Measurements from ENCODE around the gene CCNK.

DNA sequence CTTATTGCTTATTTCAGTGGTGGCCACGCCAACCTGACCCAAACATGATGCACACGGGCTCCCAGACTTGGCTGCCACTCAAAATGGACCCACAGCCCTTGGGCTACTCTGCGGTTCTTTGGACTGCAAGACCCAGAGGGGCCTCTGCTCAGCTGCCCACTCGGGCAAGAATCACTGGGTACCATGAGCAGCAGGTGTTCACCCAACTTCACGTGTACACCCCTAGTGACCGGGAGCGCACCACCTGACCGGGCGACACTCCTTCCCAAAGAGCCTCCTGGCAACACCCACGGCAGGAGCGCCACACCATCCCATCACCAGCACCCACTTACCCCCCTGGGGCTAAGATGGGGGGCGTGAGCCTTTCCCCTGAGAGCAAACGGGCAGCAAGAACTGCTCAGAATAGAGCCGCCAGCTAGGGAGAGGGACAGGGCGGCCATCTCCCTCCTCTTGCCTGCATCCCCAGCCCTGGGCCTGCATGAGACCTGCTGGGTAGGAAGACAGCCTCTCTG lies 32.0 kb downstream of the CCNK start:
- no peak for TF ChIP-seq POLR2AphosphoS5 (IDR thresholded peaks at IDR 0.05; ENCODE audit: borderline replicate concordance, low read depth, low read length)
- TF ChIP-seq EZH2 (IDR thresholded peaks at IDR 0.05) = no peak
